ENCODE results near the gene PID1.

The PID1 gene

DNA sequence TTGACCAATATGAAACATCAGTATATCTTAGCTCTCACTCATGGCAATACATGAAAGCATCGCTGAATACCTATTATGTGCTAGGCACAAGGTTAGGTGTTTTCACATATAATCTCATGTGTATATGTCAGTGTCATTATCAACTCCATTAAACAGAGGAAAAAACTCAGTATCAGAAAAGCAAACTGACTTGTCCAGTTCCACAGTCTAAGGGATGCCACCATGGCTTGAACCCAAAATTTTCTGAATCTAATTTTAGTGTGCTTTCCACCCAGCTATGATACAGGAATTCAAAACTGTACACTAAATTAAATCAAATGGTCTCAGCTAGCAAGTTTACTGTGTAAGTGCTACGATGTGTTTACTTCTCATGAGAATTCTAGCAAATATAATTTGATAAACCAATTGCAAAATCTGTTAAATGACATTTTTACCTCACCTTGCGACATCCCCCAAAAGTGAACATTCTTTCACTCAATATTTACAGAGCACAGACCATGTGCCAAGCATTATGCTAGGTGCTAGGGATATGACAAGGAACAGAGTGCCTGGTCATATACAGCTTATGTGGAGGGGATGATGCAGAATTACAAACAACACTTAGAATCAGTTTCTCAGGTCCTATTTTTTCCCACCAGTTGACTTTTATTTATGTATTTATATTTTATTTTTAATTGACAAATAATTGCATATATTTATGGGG is 211.6 kb downstream of the PID1 start:
- DNase-seq: no peak

GRCh38 chr2:229057976-229058553 is 213.0 kb downstream of the PID1 start:
- no peak for DNase-seq

DNA sequence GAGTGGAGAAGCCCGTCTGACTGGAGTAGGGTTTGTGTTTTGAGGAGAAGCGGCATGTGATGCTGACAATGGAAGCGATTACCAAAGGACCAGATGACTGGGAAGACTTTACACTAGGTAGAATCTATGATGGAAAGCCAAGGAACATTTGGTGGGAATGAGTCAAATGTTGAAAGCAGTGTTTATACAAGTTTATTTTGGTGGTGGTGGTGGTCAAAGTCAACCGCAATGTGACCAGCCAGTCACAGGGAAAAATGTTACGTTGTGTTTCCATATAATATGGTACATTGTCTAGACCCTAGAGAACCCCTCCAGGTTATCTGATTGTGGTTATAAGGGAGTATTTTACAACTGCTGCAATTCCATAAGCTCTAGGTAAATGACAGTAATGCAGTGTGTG is 216.8 kb downstream of the PID1 start:
- no peak for DNase-seq

DNA sequence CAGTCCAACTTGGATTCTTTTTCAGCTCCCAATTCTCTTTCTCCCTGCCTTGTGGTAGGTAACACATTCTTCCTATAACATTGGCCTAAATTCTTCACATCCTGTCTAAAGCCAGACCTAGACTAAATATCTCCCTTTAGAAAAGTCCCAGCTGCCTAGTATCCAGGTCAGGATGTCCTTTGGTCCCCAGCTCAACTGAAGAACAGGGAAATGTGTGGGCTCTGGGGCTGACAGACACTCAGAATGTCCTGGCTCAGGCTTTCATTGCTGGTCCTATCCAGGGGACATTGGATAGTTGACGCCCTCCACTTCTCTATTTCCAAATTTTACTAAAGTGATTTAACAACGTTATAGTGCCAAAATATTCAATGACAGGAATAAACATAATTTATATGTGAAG is 219.3 kb downstream of the PID1 start:
- no peak for DNase-seq

GRCh38 chr2:229050133-229050532 is 221.0 kb downstream of the PID1 start:
- no peak for DNase-seq

GRCh38 chr2:229048134-229048533 is 223.0 kb downstream of the PID1 start:
- no peak for DNase-seq

- DNase-seq: no peak
These were observed 225.4 kb downstream of the PID1 start for GRCh38 chr2:229045671-229046070.

- DNase-seq: no peak
These were observed 226.5 kb downstream of the PID1 start for GRCh38 chr2:229044581-229044980.

GRCh38 chr2:229043681-229044080 is 227.4 kb downstream of the PID1 start:
- DNase-seq: no peak

GRCh38 chr2:229042349-229042748 is 228.7 kb downstream of the PID1 start:
- DNase-seq: no peak

DNA sequence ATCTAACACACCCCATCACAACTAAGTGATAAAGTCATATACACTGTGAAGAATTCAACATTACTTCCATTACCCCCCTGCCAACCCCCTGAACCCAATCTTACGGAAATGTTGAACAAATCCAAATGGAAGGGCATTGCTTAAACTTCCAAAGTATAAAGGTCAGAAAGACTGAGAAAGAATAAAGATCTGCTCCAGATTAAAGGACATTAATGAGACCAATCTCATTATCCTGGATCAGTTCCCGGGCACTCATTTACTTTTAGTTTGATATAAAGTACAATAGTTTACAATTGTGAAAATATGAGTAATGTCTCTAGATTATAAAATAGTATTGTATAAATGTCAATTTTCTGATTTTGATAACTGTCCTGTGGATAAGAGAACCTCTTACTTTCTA is 229.4 kb downstream of the PID1 start:
- DNase-seq: no peak

GRCh38 chr2:229037621-229038020 is 233.5 kb downstream of the PID1 start:
- DNase-seq: no peak

DNA sequence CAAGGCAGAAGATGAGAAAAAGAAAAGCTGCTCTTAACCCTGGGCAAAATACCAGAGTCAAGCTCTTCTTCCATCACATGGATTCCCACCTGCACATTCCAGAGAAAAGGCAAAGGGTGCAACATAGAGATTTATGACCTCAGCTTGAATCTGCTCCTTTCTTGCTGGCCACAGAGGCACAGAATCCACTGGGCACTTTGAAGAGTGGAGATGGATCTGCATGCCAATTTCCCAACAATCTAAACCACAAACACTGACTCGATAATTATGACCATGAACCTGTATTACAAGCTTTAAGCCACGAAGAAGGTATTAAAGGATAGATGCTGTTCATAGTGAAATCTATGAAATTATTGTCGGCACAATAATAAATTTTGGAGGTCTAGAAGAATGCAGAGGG is 237.3 kb downstream of the PID1 start:
- no peak for DNase-seq

GRCh38 chr2:229032608-229033234 is 238.4 kb downstream of the PID1 start:
- DNase-seq: no peak

GRCh38 chr2:229027353-229028105 is 243.6 kb downstream of the PID1 start:
- no peak for DNase-seq

- no peak for DNase-seq
These were observed 245.4 kb downstream of the PID1 start for GRCh38 chr2:229025653-229026052.

- no peak for DNase-seq
These were observed 248.4 kb downstream of the PID1 start for GRCh38 chr2:229022652-229023051.

GRCh38 chr2:229022071-229022470 is 249.0 kb downstream of the PID1 start:
- DNase-seq: no peak

GRCh38 chr2:229009816-229010215 is 261.3 kb downstream of the PID1 start:
- no peak for DNase-seq

DNA sequence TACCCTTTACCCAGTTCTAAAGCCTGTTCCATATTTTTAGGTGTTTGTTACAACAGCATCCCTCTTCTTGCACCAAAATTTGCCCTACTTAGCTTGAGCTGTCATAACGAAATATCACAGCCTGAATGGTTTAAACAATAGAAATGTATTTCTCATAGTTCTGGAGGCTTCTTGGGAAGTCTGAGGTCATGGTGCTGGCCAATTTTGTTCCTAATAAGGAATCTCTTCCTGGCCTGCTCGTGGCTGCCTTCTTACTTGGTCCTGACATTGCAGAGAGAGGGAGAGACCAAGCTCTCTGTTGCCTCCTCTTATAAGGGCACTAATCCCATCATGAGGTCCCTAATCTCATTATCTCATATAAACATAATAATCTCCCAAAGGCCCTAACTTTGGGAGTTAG is 267.8 kb downstream of the PID1 start:
- DNase-seq: no peak

DNA sequence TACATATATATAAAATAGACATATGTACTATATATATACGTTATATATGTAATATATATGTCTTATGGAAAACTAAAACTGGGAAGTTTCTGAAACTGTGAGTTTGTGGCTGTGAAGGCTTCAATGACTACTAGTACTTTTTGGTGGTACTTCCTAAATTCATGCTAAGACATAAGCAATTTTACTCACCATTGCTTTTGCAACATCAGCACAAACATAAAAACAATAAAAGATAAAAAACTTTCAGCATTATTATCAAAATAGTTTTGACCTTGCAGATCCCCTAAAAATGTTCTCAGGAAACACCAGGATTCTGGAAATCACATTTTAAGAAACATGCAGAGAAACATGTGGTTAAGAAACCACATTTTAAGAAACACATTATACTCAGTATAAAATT is 269.9 kb downstream of the PID1 start:
- no peak for DNase-seq

DNA sequence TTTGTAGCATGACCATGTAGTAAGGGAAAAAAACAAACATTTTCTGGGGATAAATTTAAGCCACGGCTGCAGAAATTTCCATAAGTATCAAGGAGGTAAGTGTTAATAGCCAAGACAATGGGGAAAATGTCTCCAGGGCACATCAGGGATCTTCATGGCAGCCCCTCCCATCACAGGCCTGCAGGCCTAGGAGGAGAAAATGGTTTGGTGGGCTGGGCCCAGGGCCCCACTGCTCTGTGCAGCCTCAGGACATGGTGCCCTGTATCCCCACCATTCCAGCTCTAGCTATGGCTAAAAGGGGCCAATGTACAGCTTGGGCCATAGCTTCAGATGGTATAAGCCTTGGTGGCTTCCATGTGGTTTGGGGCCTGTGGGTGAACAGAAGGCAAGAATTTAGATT is 271.8 kb downstream of the PID1 start:
- no peak for DNase-seq

DNA sequence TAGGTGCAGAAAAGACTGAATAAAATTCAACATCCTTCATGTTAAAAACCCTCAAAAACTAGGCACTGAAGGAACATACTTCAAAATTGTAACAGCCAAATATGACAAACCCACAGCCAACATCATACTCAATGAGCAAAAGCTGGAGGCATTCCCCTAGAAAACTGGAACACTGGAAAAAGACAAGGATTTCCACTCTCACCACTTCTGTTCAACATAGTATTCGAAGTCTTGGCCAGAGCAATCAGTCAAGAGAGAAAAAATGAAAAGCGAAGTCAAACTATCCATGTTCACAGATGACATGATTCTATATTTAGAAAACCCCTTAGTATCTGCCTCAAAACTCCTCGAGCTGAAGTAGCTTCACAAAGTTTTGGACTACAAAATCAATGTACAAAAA is 282.3 kb downstream of the PID1 start:
- no peak for DNase-seq
